Activated naive CD4-positive, alpha-beta T cell treated with anti-CD3 and anti-CD28 coated beads, Interleukin-2, amount 10 ng/mL, durations not matched to agents 5 hours and 36 hours (primary cell): ENCODE measurements around the gene LMBR1. TPM values are rescaled to one million over a fixed set of nuclear protein-coding genes. Genes with fewer than 3 reads are reported as not detected.

ENCODE experiments used
- total RNA-seq, 2 experiments: library from RNA; stranded (reverse); gene quantifications; one replicate each; pipeline ENCODE4 v1.2.3, GENCODE V29; 2021

The LMBR1 gene
- total RNA-seq: 10 to 100 TPM; 52.0 to 52.5 TPM

GRCh38 chr7:156892821-156893706 lies at the start of gene LMBR1:
LMBR1 (minus strand) TSS chr7:156893183; CDS start chr7:156892993, 190 bp downstream.

DNA sequence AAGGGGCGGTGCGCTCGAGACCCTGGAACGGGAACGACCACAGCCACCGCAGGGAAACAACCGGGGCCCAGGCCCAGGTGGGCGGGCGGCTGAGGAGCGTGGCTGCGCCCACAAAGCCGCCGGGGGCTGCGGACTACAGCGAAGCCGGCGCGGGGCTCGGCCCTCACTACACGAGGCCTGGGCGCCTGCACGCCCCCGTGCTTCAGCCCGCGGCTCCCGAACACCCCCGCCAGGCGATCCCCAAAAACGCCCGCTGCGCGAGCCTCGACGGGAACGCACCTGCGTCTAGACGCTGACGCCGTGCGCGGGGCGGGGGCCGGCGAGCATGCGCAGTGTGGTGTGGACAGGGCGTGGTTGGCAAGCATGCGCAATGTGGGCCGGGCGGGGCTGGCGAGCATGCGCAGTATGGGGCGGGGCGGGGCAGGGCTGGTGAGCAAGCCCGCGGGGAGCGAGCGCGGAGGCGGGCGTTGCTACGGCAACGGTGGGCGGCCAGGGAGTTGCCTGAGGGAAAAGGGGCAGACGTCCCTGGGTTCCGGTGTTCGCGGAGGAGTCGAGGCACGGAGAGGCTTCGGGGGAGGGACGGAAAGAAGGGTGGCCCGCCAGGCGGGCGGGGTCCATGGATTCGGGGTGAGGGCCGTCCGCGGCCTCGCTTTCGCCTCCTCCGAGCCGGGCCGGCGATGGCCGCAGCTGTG lies 252.6 kb downstream of the LMBR1 start, which contains the start of gene RNF32:
TSS of gene RNF32 (plus strand) at position 518 of the 692 bp plus-strand sequence. CDS start 3,104 bp downstream, outside the sequence.

Other genes starting within 250 kb of the LMBR1 start
- 10 to 100 TPM; 20.4 to 22.5 TPM for gene NOM1, start 56.5 kb upstream of the LMBR1 start, total RNA-seq
- under 1 TPM in 1 of 2 experiments, not detected in 1; 0.10 TPM for gene MNX1, start 117.5 kb upstream of the LMBR1 start, total RNA-seq
- gene UBE3C, start 245.7 kb upstream of the LMBR1 start, total RNA-seq: 10 to 100 TPM; 48.0 to 48.5 TPM